HAP-1 (cell line): Measurements from ENCODE around the gene GABRB2.
"Not testable (repeated sequence)": the region's sequence is repeated elsewhere in the genome, so short reads cannot be mapped to it uniquely, and the experiment has no call there.

Experiments used
- DNase-seq, 2 experiments: peaks; one replicate each; pipeline ENCODE4 v3.0.0-alpha.2; 2016 to 2020; ENCODE audit warnings: low spot score in 2 of 2
- H3K27me3 ChIP-seq: fragments of 250-450 bp; sonication (Bioruptor Pico); 2 replicates; pipeline ENCODE4 v1.5.1; 2020; ENCODE audit warnings: low read depth, mild to moderate bottlenecking, moderate library complexity
- H3K36me3 ChIP-seq: fragments of 250-450 bp; sonication (Bioruptor Pico); replicated peaks from 2 replicates; pipeline ENCODE4 v1.5.1; 2020; ENCODE audit warnings: mild to moderate bottlenecking
- H3K4me1 ChIP-seq: fragments of 250-450 bp; sonication (Bioruptor Pico); 2 replicates; pipeline ENCODE4 v1.5.1; 2020; ENCODE audit warnings: mild to moderate bottlenecking
- H3K4me3 ChIP-seq: fragments of 250-450 bp; sonication (Bioruptor Pico); 2 replicates; pipeline ENCODE4 v1.5.1; 2020; ENCODE audit warnings: mild to moderate bottlenecking, moderate library complexity
- H3K9me3 ChIP-seq: fragments of 250-450 bp; sonication (Bioruptor Pico); 2 replicates; pipeline ENCODE4 v1.5.1; 2020; ENCODE audit warnings: mild to moderate bottlenecking, moderate library complexity
- in situ Hi-C: fragments of 300-500 bp; cut with MboI; formaldehyde crosslinking; loops from 3 replicates; pipeline ENCODE4 v1.14.3; 2020; ENCODE audit warnings: low sequenced_read_pairs, inconsistent platforms, mixed read lengths

GABRB2 gene

DNA sequence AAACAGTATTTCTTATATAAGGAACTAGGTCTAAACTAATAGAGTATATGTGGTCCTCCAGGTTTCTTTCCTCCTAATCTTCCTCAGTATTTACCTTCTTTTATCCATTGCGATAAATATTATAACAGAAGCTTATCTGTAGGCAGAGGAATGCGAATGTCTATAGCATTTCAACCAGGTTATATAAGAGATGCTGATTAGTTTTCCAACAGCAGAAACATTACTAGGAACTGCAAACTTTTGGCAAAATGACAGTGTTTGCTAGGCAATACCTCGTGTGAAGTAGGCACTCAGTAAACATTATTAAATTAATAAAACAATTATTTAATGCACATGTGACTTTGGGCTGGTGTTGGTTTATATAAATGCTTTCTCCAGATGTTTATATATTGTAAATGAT, 206.5 kb downstream of the GABRB2 start:
- Histone ChIP-seq H3K4me3 (no peak overlapping the region), H3K27me3 (no peaks in the 10 kb centered on the region), H3K4me1 (no peaks in the 10 kb centered on the region), H3K9me3 (no peaks in the 10 kb centered on the region), H3K36me3 (no peaks in the 10 kb centered on the region)
- no peak for DNase-seq
- in situ Hi-C loops = no loop called here

DNA sequence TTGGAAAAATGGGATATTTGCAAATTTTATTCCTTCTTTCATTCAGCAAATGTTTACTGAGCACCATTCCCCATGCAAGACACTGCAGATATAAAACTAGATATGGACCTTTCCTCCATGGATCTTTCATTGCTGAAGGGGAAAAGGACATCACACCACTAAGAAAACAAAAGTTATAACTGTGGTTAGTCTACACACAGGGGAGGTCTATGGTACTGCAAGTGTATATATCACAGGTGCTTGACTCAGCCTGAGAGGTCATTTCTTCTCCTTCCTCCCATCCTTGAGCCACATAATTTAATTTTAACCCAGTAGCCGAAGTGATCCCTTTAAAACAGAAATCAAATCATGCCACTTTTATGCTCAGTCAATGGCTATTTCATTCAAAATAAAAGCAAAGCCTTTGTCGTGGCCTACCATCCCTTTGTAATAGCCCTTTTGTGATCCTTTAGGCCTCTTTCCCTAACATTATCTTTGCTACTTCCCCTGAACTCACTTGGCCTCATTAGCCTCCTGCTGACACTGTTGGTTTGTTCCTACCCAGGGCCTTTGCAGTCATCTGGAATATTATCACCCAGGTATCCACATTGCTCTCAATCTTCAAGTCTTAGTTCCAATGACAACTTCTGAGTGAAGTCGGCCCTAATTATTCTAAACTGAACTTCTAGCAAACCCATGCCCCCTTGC, 213.2 kb downstream of the GABRB2 start:
- in situ Hi-C loops = no loop called here
- no peaks in the 10 kb centered on the region for H3K4me1 ChIP-seq
- no peaks in the 10 kb centered on the region for H3K9me3 ChIP-seq
- no peaks in the 10 kb centered on the region for H3K36me3 ChIP-seq
- H3K4me3 ChIP-seq = no peak overlapping the region
- DNase-seq = no peak
- H3K27me3 ChIP-seq = no peaks in the 10 kb centered on the region

DNA sequence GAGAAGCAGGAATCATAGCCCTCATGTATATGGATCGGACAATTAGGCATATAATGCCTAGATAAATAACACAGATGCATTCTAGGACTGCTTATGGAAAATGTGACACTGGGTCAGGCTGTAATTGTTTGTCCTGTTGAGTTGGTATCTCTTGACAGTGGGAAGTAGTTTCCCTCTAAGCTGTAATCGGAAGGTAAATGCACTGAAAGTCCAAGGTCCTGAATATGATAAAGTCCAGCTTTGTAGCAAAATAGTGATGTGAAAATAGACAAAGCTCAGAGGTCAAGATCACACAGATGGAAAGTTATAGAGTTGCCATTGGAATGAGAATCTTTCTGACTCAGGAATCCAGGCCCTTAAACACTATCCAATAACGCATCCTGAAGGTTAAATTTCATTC, 214.2 kb downstream of the GABRB2 start:
- Histone ChIP-seq H3K4me3 (no peak overlapping the region), H3K36me3 (no peaks in the 10 kb centered on the region), H3K9me3 (no peaks in the 10 kb centered on the region), H3K27me3 (no peaks in the 10 kb centered on the region), H3K4me1 (no peaks in the 10 kb centered on the region)
- in situ Hi-C loops = no loop called here
- DNase-seq = no peak

DNA sequence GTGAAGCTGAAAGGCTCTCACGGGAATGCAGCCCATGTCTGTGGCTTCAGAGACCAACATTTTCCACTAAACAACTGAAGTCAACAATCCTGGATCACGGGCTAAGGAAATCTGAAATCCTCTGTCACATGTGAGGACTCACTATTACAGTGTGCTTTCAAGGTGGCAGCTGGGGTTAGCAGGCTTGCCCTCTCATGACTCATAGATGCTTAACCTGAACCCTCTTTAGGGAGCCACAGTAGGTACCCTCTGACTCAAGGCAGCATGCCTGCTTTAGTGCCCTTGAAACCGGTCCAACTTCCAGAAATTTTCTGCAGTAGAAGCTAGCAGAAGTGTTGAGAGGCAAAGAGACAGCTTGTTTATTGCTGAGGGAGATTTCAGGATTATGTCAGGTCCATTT, 232.5 kb downstream of the GABRB2 start:
- H3K4me1 ChIP-seq = no peaks in the 10 kb centered on the region
- H3K36me3 ChIP-seq = no peaks in the 10 kb centered on the region
- H3K27me3 ChIP-seq = no peaks in the 10 kb centered on the region
- no peak for DNase-seq
- no peaks in the 10 kb centered on the region for H3K9me3 ChIP-seq
- no peak overlapping the region for H3K4me3 ChIP-seq
- in situ Hi-C loops = no loop called here

DNA sequence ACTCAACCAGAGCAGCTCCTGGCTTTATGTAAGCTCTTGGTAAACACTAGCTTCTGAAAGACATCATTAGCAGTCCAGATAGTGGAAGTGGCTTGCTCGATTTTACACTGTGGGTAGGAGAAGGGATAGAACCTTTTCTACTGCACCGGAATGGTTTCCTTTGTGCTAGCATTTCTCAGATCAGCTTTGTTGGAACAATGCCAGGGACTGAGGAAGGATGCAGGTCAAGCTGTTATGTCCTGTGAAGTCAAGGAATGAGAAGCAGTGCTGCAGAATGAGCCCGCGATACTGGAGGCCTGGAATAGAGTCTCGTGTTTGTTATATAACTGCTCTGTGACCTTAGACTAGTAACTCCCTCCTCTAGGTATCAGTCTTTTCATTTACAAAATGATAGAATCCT, 233.6 kb downstream of the GABRB2 start:
- DNase-seq = no peak
- Histone ChIP-seq H3K27me3 (no peaks in the 10 kb centered on the region), H3K9me3 (no peaks in the 10 kb centered on the region), H3K4me1 (no peaks in the 10 kb centered on the region), H3K36me3 (no peaks in the 10 kb centered on the region), H3K4me3 (no peak overlapping the region)
- in situ Hi-C loops = no loop called here

DNA sequence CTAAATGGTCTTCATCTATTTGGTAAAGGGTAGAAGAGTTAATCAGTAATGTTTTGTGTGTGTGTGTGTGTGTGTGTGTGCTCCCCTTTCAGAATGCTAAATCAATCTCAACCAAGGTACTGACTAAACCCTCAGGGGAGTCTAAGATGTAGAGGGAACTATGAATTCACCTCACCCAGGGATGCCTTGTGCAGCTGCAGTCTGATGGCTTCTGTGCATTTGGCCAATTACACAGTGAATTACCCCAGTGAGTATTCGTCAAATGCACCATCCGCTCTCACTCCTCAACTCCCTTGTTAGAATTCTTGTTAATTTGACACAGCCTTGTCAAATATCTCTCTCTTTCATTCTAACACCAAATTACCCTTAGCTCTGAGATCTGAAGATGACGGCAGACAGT, 234.6 kb downstream of the GABRB2 start:
- H3K4me1 ChIP-seq = no peaks in the 10 kb centered on the region
- in situ Hi-C loops = no loop called here
- H3K27me3 ChIP-seq = no peaks in the 10 kb centered on the region
- no peaks in the 10 kb centered on the region for H3K36me3 ChIP-seq
- no peak overlapping the region for H3K4me3 ChIP-seq
- H3K9me3 ChIP-seq = no peaks in the 10 kb centered on the region
- no peak for DNase-seq

- no peak for DNase-seq
- H3K27me3 ChIP-seq = no peaks in the 10 kb centered on the region
- no peak overlapping the region for H3K4me3 ChIP-seq
- in situ Hi-C loops = no loop called here
- no peaks in the 10 kb centered on the region for H3K36me3 ChIP-seq
- H3K9me3 ChIP-seq = no peaks in the 10 kb centered on the region
- H3K4me1 ChIP-seq = no peaks in the 10 kb centered on the region
Observed at GRCh38 chr5:161311146-161311708, 235.3 kb downstream of the GABRB2 start.

- H3K4me3 ChIP-seq = no peak overlapping the region
- in situ Hi-C loops = no loop called here
- no peaks in the 10 kb centered on the region for H3K4me1 ChIP-seq
- DNase-seq = no peak
- H3K9me3 ChIP-seq = no peaks in the 10 kb centered on the region
- H3K27me3 ChIP-seq = no peaks in the 10 kb centered on the region
- H3K36me3 ChIP-seq = no peaks in the 10 kb centered on the region
Observed at GRCh38 chr5:161306351-161306995, 240.1 kb downstream of the GABRB2 start.

GRCh38 chr5:161305601-161306000, 240.9 kb downstream of the GABRB2 start:
- DNase-seq = no peak
- in situ Hi-C loops = no loop called here
- no peaks in the 10 kb centered on the region for H3K9me3 ChIP-seq

DNA sequence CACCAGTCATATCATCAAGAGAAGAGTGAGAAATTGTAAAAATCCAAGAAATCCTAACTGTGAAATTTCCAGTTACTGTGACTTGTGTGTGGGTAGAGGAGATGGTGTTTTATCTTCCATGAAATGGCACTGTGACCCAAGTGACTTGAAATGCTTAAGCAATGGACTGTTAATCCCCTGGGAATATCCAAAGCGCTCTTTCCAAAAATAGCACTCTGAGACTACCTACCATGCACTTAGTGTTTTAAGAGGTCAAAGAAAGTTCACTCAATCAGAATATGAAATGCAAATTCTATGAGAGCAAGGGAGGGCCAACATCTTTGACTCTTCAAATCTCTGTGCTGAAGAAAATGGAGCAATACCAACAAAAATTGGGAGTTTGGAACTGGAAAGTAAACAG, 244.0 kb downstream of the GABRB2 start:
- Histone ChIP-seq H3K27me3 (no peaks in the 10 kb centered on the region), H3K9me3 (no peaks in the 10 kb centered on the region), H3K4me1 (no peaks in the 10 kb centered on the region), H3K4me3 (no peak overlapping the region), H3K36me3 (no peaks in the 10 kb centered on the region)
- DNase-seq = no peak
- in situ Hi-C loops = no loop called here

More at GRCh38 chr5:161305601-161306000, 240.9 kb downstream of the GABRB2 start:
- Histone ChIP-seq H3K4me3 (no peak overlapping the region), H3K36me3 (no peaks in the 10 kb centered on the region), H3K27me3 (no peaks in the 10 kb centered on the region), H3K4me1 (no peaks in the 10 kb centered on the region)

DNA sequence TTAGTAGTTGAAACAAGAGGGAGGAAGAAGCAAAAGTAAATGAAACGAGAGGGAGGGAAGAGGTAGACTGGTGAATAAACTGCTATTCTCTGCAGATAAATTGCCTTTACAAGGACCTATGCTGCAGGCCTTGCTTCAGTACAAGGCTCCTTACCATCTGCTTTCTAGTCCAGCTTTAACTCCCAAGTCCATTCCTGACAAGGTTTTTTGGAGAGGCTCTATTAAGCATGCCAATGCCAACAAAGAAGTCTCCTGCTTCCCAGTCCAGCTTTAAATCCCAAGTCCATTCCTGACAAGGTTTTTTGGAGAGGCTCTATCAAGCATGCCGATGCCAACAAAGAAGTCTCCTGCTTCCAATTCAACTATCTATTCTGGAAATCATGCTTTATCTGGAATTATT, 244.9 kb downstream of the GABRB2 start:
- no peaks in the 10 kb centered on the region for H3K27me3 ChIP-seq
- no peaks in the 10 kb centered on the region for H3K36me3 ChIP-seq
- no peaks in the 10 kb centered on the region; the same call in 1 of the 2 replicates for H3K9me3 ChIP-seq
- H3K4me1 ChIP-seq = no peaks in the 10 kb centered on the region
- H3K4me3 ChIP-seq = no peak overlapping the region
- in situ Hi-C loops = no loop called here
- no peak for DNase-seq

DNA sequence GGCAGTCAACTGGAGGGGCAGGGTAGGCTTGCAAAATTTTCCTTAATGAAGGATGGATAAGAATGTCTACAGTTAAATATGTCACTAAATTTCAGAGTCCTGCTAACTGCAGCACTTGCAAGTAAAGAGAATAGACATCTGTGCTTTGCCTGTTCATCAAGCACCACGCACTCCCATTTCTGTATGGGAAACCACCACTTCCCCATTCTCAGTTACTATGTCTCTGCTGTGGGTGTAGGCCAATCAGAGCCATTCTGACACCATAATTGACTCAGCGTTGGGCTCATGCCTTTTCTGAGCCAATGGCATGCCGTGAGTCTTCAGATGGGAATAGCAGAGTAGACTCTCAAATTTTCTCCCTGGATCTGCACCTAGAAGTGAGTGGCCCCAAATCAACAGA, 247.5 kb downstream of the GABRB2 start:
- Histone ChIP-seq H3K4me1 (no peaks in the 10 kb centered on the region), H3K36me3 (no peaks in the 10 kb centered on the region), H3K27me3 (no peaks in the 10 kb centered on the region), H3K4me3 (no peak overlapping the region), H3K9me3 (no peaks in the 10 kb centered on the region; the same call in 1 of the 2 replicates)
- DNase-seq = no peak
- in situ Hi-C loops = no loop called here

DNA sequence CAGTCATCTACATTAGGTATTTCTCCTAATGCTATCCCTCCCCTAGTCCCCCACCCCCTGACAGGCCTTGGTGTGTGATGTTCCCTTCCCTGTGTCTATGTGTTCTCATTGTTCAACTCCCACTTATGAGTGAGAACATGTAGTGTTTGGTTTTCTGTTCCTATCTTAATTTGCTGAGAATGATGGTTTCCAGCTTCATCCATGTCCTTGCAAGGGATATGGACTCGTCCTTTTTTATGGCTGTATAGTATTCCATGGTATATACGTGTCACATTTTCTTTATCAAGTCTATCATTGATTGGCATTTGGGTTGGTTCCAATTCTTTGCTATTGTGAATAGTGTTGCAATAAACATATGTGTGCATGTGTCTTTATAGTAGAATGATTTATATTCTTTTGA, 249.1 kb downstream of the GABRB2 start:
- H3K4me3 ChIP-seq, H3K27me3 ChIP-seq, in situ Hi-C loops, DNase-seq, H3K9me3 ChIP-seq, H3K36me3 ChIP-seq, H3K4me1 ChIP-seq: not testable (repeated sequence)

DNA sequence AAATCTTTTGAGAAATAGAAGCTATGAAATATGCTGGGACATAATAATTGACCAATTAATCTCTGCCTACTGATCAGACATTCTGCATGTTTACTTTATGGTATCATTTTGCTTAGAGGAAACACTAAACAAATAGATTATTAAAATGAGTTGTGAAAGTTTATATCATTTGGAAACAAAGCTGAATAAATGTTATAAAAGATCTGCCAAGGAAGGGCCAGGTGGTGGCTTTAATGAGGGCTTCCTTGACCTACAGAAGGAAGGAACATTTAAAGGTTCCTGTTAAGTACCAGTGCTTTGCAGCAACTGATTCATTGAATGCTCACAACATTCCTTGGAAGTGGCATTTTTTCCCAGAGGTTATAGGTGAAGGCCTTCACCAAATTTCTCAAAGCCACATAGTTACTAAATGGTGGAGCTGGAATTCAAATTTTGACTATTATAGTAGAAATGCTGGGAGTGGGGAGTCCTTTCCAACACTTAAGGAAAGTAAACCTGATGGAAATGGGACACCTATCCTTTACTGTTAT, 250.7 kb downstream of the GABRB2 start:
- H3K4me1 ChIP-seq = no peaks in the 10 kb centered on the region
- no peaks in the 10 kb centered on the region for H3K27me3 ChIP-seq
- no peaks in the 10 kb centered on the region for H3K36me3 ChIP-seq
- no peak overlapping the region for H3K4me3 ChIP-seq
- in situ Hi-C loops = no loop called here
- no peak for DNase-seq
- H3K9me3 ChIP-seq = no peaks in the 10 kb centered on the region; the same call in 1 of the 2 replicates
